ENCODE data around the gene SHANK1.

- TF ChIP-seq, protein P1, sequence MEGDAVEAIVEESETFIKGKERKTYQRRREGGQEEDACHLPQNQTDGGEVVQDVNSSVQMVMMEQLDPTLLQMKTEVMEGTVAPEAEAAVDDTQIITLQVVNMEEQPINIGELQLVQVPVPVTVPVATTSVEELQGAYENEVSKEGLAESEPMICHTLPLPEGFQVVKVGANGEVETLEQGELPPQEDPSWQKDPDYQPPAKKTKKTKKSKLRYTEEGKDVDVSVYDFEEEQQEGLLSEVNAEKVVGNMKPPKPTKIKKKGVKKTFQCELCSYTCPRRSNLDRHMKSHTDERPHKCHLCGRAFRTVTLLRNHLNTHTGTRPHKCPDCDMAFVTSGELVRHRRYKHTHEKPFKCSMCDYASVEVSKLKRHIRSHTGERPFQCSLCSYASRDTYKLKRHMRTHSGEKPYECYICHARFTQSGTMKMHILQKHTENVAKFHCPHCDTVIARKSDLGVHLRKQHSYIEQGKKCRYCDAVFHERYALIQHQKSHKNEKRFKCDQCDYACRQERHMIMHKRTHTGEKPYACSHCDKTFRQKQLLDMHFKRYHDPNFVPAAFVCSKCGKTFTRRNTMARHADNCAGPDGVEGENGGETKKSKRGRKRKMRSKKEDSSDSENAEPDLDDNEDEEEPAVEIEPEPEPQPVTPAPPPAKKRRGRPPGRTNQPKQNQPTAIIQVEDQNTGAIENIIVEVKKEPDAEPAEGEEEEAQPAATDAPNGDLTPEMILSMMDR (IDR thresholded peaks at IDR 0.05; ENCODE audit: insufficient read depth, low read length): no peak
- TF ChIP-seq POLR2AphosphoS5 (IDR thresholded peaks at IDR 0.05; ENCODE audit: low read depth) (no peak), SPI1 (IDR thresholded peaks at IDR 0.05; ENCODE audit: borderline replicate concordance, low read depth) (no peak)
- TF ChIP-seq, protein P2, sequence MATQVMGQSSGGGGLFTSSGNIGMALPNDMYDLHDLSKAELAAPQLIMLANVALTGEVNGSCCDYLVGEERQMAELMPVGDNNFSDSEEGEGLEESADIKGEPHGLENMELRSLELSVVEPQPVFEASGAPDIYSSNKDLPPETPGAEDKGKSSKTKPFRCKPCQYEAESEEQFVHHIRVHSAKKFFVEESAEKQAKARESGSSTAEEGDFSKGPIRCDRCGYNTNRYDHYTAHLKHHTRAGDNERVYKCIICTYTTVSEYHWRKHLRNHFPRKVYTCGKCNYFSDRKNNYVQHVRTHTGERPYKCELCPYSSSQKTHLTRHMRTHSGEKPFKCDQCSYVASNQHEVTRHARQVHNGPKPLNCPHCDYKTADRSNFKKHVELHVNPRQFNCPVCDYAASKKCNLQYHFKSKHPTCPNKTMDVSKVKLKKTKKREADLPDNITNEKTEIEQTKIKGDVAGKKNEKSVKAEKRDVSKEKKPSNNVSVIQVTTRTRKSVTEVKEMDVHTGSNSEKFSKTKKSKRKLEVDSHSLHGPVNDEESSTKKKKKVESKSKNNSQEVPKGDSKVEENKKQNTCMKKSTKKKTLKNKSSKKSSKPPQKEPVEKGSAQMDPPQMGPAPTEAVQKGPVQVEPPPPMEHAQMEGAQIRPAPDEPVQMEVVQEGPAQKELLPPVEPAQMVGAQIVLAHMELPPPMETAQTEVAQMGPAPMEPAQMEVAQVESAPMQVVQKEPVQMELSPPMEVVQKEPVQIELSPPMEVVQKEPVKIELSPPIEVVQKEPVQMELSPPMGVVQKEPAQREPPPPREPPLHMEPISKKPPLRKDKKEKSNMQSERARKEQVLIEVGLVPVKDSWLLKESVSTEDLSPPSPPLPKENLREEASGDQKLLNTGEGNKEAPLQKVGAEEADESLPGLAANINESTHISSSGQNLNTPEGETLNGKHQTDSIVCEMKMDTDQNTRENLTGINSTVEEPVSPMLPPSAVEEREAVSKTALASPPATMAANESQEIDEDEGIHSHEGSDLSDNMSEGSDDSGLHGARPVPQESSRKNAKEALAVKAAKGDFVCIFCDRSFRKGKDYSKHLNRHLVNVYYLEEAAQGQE (IDR thresholded peaks at IDR 0.05; ENCODE audit: insufficient replicate concordance, low read depth): no peak
Observed at GRCh38 chr19:50719119-50719435, 525 bp downstream of the SHANK1 start.

Data from HL-60 (cell line).